Measurements from ENCODE around the gene FGD3.

The FGD3 gene

GRCh38 chr9:92965759-92966517 is 18.6 kb downstream of the FGD3 start:
- TF ChIP-seq ZFX (IDR thresholded peaks at IDR 0.05; ENCODE audit: borderline replicate concordance), result no peak
- no peak for TF ChIP-seq CTCF (IDR thresholded peaks at IDR 0.05)
- no peak overlapping the region for H3K27ac ChIP-seq

GRCh38 chr9:92966518-92966800 is 19.1 kb downstream of the FGD3 start:
- no peak overlapping the region for H3K27ac ChIP-seq
- TF ChIP-seq ZFX (IDR thresholded peaks at IDR 0.05; ENCODE audit: borderline replicate concordance), result no peak
- TF ChIP-seq CTCF (IDR thresholded peaks at IDR 0.05), result no peak

- H3K27ac ChIP-seq, result no peak overlapping the region
- TF ChIP-seq ZFX (IDR thresholded peaks at IDR 0.05; ENCODE audit: borderline replicate concordance) (no peak), CTCF (IDR thresholded peaks at IDR 0.05) (no peak)
Measured at GRCh38 chr9:92968081-92968480, 20.8 kb downstream of the FGD3 start.

GRCh38 chr9:92969516-92970466 is 22.5 kb downstream of the FGD3 start:
- TF ChIP-seq ZFX (IDR thresholded peaks at IDR 0.05; ENCODE audit: borderline replicate concordance) (no peak), CTCF (IDR thresholded peaks at IDR 0.05) (no peak)
- H3K27ac ChIP-seq, result no peak overlapping the region

DNA sequence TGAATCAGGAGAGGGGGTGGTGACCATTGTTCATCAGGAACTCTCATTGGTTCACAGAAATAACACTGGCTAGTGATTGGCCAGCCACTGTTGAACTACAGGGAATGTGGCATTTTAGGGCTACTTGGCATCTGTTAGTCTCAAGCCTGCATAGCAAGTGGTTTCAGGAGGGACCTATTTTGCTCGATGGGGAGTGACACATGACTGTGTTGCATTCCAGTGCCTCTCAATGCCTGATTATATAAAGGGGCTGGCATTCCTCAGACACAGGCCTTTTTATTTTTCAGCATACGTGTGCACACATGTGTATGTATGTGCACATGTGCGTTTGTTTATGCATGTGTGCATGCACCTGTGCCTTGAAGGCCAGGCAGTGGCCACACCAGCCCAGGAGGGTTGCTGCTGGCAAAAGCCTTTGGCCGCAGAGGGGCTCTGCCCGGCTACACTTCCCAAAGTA is 23.2 kb downstream of the FGD3 start:
- H3K27ac ChIP-seq, result no peak overlapping the region
- no peak for TF ChIP-seq ZFX (IDR thresholded peaks at IDR 0.05; ENCODE audit: borderline replicate concordance)
- no peak for TF ChIP-seq CTCF (IDR thresholded peaks at IDR 0.05)

GRCh38 chr9:92971121-92971520 is 23.8 kb downstream of the FGD3 start:
- TF ChIP-seq CTCF (IDR thresholded peaks at IDR 0.05) (no peak), ZFX (IDR thresholded peaks at IDR 0.05; ENCODE audit: borderline replicate concordance) (no peak)
- H3K27ac ChIP-seq, result no peak overlapping the region

DNA sequence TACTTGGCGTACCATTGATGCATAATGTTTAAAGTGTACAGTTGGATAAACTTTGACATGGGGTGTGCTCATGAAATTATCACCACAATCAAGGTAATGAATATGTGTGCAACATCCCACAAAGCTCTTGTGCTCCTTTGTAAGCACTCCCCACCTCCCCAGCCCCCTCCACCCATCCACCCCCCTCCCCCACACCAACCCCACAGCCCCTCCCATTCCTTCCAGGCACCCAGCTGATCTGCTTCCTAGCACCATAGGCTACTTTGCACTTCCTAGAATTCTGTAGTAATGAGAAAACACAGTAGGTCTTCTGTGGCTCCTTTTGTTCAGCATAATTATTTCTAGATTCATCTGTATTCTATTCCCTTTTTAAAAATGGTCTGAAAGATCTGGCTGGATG is 24.5 kb downstream of the FGD3 start:
- no peak overlapping the region for H3K27ac ChIP-seq
- no peak for TF ChIP-seq CTCF (IDR thresholded peaks at IDR 0.05)
- no peak for TF ChIP-seq ZFX (IDR thresholded peaks at IDR 0.05; ENCODE audit: borderline replicate concordance)
